Motor neuron (in vitro differentiated cells): Measurements from ENCODE around the gene SUMO2. TPM values are rescaled to one million over a fixed set of nuclear protein-coding genes. Genes with fewer than 3 reads are reported as not detected.
"Not testable (repeated sequence)": the region's sequence is repeated elsewhere in the genome, so short reads cannot be mapped to it uniquely, and the experiment has no call there.

ENCODE experiments used
- ATAC-seq, 8 experiments: fragments of 200-7000 bp; cut with Tn5 transposase; replicated peaks in 6 of 8; 2 replicates each; pipeline ENCODE4 v1.8.0; 2021; ENCODE audit warnings: mild to moderate bottlenecking in 8 of 8, moderate library complexity in 8 of 8
- H3K27ac ChIP-seq, 2 donors: fragments of 250-450 bp; sonication (Bioruptor Pico); 2 replicates each; pipeline ENCODE4 v1.9.0; 2021; ENCODE audit warnings: antibody characterized with exemption in 2 of 2, mild to moderate bottlenecking in 2 of 2, moderate library complexity in 1 of 2
- H3K4me1 ChIP-seq, 2 donors: fragments of 250-450 bp; sonication (Bioruptor Pico); replicated peaks in 1 of 2; 2 replicates each; pipeline ENCODE4 v1.6.1; 2021; ENCODE audit warnings: antibody characterized with exemption in 2 of 2, mild to moderate bottlenecking in 2 of 2, moderate library complexity in 1 of 2
- H3K4me3 ChIP-seq, 5 donors: fragments of 250-450 bp; sonication (Bioruptor Pico); 2 replicates each; pipeline ENCODE4 v1.9.0; 2021; ENCODE audit warnings: antibody characterized with exemption in 5 of 5, mild to moderate bottlenecking in 5 of 5, moderate library complexity in 4 of 5
- WGBS, 10 experiments: fragments of 450-650 bp; shearing (Covaris generic); methylation state at CpG; one replicate each; pipeline ENCODE4 v1.0.0; 2022; 5-methylcytosine and 5-hydroxymethylcytosine counted together
- in situ Hi-C, 9 experiments: fragments of 400-800 bp; cut with MboI; loops; one replicate each; pipeline ENCODE4 v1.15.0; 2021; ENCODE audit warnings: low sequenced_read_pairs in 9 of 9, low pct_unique_long_range_greater_than_20kb in 2 of 9; ENCODE audit not compliant: unreplicated experiment in 9 of 9
- total RNA-seq, 8 experiments: library from RNA; unstranded; fragments of 300-600 nt; gene quantifications; 2 replicates each; pipeline versions ENCODE4 v1.2.3 to v1.2.4, GENCODE V29; 2022

The SUMO2 gene
- total RNA-seq, 8 experiments from 2014 or later: 114 to 263 (median 169) TPM

- WGBS, 10 experiments: 0 to 96% (median 5%) methylated on average over 1 to 6 of the region's 6 CpGs
Measured at GRCh38 chr17:75152523-75152921, 30.2 kb downstream of the SUMO2 start.

GRCh38 chr17:75151930-75152329 is 30.8 kb downstream of the SUMO2 start:
- peak overlapping the region; percentile 88 to 98 (median 91) for H3K4me3 ChIP-seq
- 16 to 100% (median 65%) methylated on average over 1 to 6 of the region's 6 CpGs for WGBS, 10 experiments
- ATAC-seq: no peak
- H3K27ac ChIP-seq: peak overlapping the region; percentile 9 to 85
- peaks cover 19 to 26% of the 10 kb centered on the region in 2 donors for H3K4me1 ChIP-seq
- in situ Hi-C loops: no loop called here

More at GRCh38 chr17:75152523-75152921, 30.2 kb downstream of the SUMO2 start:
- peak overlapping the region; percentile 88 to 98 (median 91) for H3K4me3 ChIP-seq
- no peak for ATAC-seq
- peaks cover 19 to 26% of the 10 kb centered on the region in 2 donors for H3K4me1 ChIP-seq
- in situ Hi-C loops: no loop called here
- H3K27ac ChIP-seq: peak overlapping the region; percentile 85 to 87

GRCh38 chr17:75147878-75148546 is 34.7 kb downstream of the SUMO2 start:
- in situ Hi-C loops: no loop called here
- no peak for ATAC-seq
- peaks cover 15 to 20% of the 10 kb centered on the region in 2 donors for H3K4me1 ChIP-seq
- WGBS, 10 experiments: 82 to 100% (median 100%) methylated on average over 1 to 5 of the region's 6 CpGs; no CpG with 5 or more reads in 3 of the 10 experiments
- no peak overlapping the region for H3K27ac ChIP-seq
- no peak overlapping the region for H3K4me3 ChIP-seq

- 43 to 100% (median 88%) methylated on average over 1 to 3 of the region's 3 CpGs; no CpG with 5 or more reads in 1 of the 10 experiments for WGBS, 10 experiments
Measured at GRCh38 chr17:75146592-75146991, 36.2 kb downstream of the SUMO2 start.

GRCh38 chr17:75144816-75145512 is 37.8 kb downstream of the SUMO2 start:
- ATAC-seq: no peak
- in situ Hi-C loops: no loop called here
- WGBS, 10 experiments: 83 to 100% (median 95%) methylated on average over 1 to 9 of the region's 11 CpGs
- Histone ChIP-seq H3K4me1 (peaks cover 1 to 3% of the 10 kb centered on the region in 2 donors), H3K27ac (no peak overlapping the region), H3K4me3 (no peak overlapping the region)

More at GRCh38 chr17:75146592-75146991, 36.2 kb downstream of the SUMO2 start:
- in situ Hi-C loops: no loop called here
- no peak overlapping the region for H3K4me3 ChIP-seq
- H3K4me1 ChIP-seq: peaks cover 15 to 17% of the 10 kb centered on the region in 2 donors
- H3K27ac ChIP-seq: no peak overlapping the region
- ATAC-seq: no peak

- Histone ChIP-seq H3K4me3 (no peak overlapping the region), H3K4me1 (no peaks in the 10 kb centered on the region), H3K27ac (no peak overlapping the region)
- ATAC-seq: no peak
- in situ Hi-C loops: no loop called here
- WGBS, 10 experiments: 73 to 100% (median 100%) methylated on average over 1 to 3 of the region's 13 CpGs; no CpG with 5 or more reads in 2 of the 10 experiments
Measured at GRCh38 chr17:75142236-75142971, 40.4 kb downstream of the SUMO2 start.

GRCh38 chr17:75138519-75138918 is 44.2 kb downstream of the SUMO2 start:
- in situ Hi-C loops: no loop called here
- H3K4me1 ChIP-seq: no peaks in the 10 kb centered on the region
- ATAC-seq: no peak
- no peak overlapping the region for H3K27ac ChIP-seq
- 80 to 100% (median 98%) methylated on average over 1 to 5 of the region's 5 CpGs for WGBS, 10 experiments
- H3K4me3 ChIP-seq: no peak overlapping the region

- ATAC-seq, H3K4me1 ChIP-seq, H3K27ac ChIP-seq, H3K4me3 ChIP-seq, in situ Hi-C loops: not testable (repeated sequence)
- WGBS, 10 experiments: 88 to 100% (median 95%) methylated on average over 1 to 6 of the region's 9 CpGs; no CpG with 5 or more reads in 1 of the 10 experiments
Measured at GRCh38 chr17:75137762-75138161, 45.0 kb downstream of the SUMO2 start.

- WGBS, 10 experiments: 89 to 94% (median 93%) methylated on average over 3 to 6 of the region's 8 CpGs; no CpG with 5 or more reads in 4 of the 10 experiments
- ATAC-seq: no peak
- in situ Hi-C loops: no loop called here
- Histone ChIP-seq H3K27ac (no peak overlapping the region), H3K4me1 (peaks cover 6% of the 10 kb centered on the region in 2 donors), H3K4me3 (no peak overlapping the region)
Measured at GRCh38 chr17:75135946-75136345, 46.8 kb downstream of the SUMO2 start.

- WGBS, 10 experiments: 40 to 100% (median 68%) methylated on average over 1 to 3 of the region's 5 CpGs; no CpG with 5 or more reads in 4 of the 10 experiments
- in situ Hi-C loops: no loop called here
- no peak overlapping the region for H3K4me3 ChIP-seq
- ATAC-seq: no peak
- no peak overlapping the region for H3K27ac ChIP-seq
- H3K4me1 ChIP-seq: peaks cover 7 to 8% of the 10 kb centered on the region in 2 donors
Measured at GRCh38 chr17:75135452-75135851, 47.3 kb downstream of the SUMO2 start.

- H3K27ac ChIP-seq, in situ Hi-C loops, H3K4me3 ChIP-seq, ATAC-seq: not testable (repeated sequence)
- 82 to 100% (median 88%) methylated on average over 2 to 6 of the region's 14 CpGs; no CpG with 5 or more reads in 4 of the 10 experiments for WGBS, 10 experiments
- peaks cover 12 to 14% of the 10 kb centered on the region in 2 donors for H3K4me1 ChIP-seq
Measured at GRCh38 chr17:75133607-75134347, 49.0 kb downstream of the SUMO2 start.

- WGBS, 10 experiments: 97 to 100% (median 100%) methylated on average over 1 to 3 of the region's 3 CpGs; no CpG with 5 or more reads in 7 of the 10 experiments
- Histone ChIP-seq H3K4me3 (no peak overlapping the region), H3K27ac (no peak overlapping the region), H3K4me1 (peaks cover 12 to 14% of the 10 kb centered on the region in 2 donors)
- in situ Hi-C loops: no loop called here
- no peak for ATAC-seq
Measured at GRCh38 chr17:75133001-75133400, 49.8 kb downstream of the SUMO2 start.
